Activated CD8-positive, alpha-beta T cell treated with anti-CD3 and anti-CD28 coated beads for 36 hours (primary cell): ENCODE data around the gene ATP4B. TPM values are rescaled to one million over a fixed set of nuclear protein-coding genes. Genes with fewer than 3 reads are reported as not detected.
A peak's percentile ranks its signal among the peaks of the same experiment; 100 is the strongest.

ENCODE experiments used
- ATAC-seq: fragments of 200-7000 bp; cut with Tn5 transposase; one replicate; pipeline ENCODE4 v1.10.0; 2021; ENCODE audit warnings: mild to moderate bottlenecking, moderate library complexity
- CTCF ChIA-PET: fragments of 350-600 bp; sonication (Branson Sonifier 250); formaldehyde crosslinking; loops from one replicate; lab custom pipeline; 2021; ENCODE audit warnings: antibody characterized with exemption; lab: Charles Lee
- POLR2A ChIA-PET: fragments of 350-600 bp; sonication (Branson Sonifier 250); formaldehyde crosslinking; loops from one replicate; lab custom pipeline; 2021; ENCODE audit warnings: antibody characterized with exemption; lab: Charles Lee
- DNase-seq: peaks from one replicate; pipeline ENCODE4 v3.0.0-alpha.2; 2020
- H3K27ac Mint-ChIP-seq: one replicate; pipeline ENCODE4 v1.8.0; 2021; ENCODE audit warnings: mild to moderate bottlenecking, mixed read lengths
- H3K27me3 Mint-ChIP-seq: one replicate; pipeline ENCODE4 v1.8.0; 2021; ENCODE audit warnings: mixed read lengths
- H3K36me3 Mint-ChIP-seq: one replicate; pipeline ENCODE4 v1.8.0; 2021; ENCODE audit warnings: low read depth, mixed read lengths
- H3K4me1 Mint-ChIP-seq: one replicate; pipeline ENCODE4 v1.8.0; 2021; ENCODE audit warnings: low read depth, mixed read lengths
- H3K4me3 Mint-ChIP-seq: one replicate; pipeline ENCODE4 v1.8.0; 2021; ENCODE audit warnings: mild to moderate bottlenecking, moderate library complexity, mixed read lengths
- H3K9me3 Mint-ChIP-seq: one replicate; pipeline ENCODE4 v1.8.0; 2021; ENCODE audit warnings: mixed read lengths
- CTCF ChIP-seq: fragments of 200-600 bp; IDR thresholded peaks from one replicate; pipeline ENCODE4 v1.8.0; 2022; ENCODE audit warnings: antibody characterized with exemption, mild to moderate bottlenecking
- intact Hi-C: fragments of 100-400 bp; cut with micrococcal nuclease; formaldehyde crosslinking; loops from one replicate; pipeline ENCODE4 v1.10.0; 2022
- total RNA-seq, 2 experiments: library from RNA; stranded (reverse); gene quantifications; one replicate each; pipeline ENCODE4 v1.2.3, GENCODE V29; 2021

Gene ATP4B
- total RNA-seq, result not detected

DNA sequence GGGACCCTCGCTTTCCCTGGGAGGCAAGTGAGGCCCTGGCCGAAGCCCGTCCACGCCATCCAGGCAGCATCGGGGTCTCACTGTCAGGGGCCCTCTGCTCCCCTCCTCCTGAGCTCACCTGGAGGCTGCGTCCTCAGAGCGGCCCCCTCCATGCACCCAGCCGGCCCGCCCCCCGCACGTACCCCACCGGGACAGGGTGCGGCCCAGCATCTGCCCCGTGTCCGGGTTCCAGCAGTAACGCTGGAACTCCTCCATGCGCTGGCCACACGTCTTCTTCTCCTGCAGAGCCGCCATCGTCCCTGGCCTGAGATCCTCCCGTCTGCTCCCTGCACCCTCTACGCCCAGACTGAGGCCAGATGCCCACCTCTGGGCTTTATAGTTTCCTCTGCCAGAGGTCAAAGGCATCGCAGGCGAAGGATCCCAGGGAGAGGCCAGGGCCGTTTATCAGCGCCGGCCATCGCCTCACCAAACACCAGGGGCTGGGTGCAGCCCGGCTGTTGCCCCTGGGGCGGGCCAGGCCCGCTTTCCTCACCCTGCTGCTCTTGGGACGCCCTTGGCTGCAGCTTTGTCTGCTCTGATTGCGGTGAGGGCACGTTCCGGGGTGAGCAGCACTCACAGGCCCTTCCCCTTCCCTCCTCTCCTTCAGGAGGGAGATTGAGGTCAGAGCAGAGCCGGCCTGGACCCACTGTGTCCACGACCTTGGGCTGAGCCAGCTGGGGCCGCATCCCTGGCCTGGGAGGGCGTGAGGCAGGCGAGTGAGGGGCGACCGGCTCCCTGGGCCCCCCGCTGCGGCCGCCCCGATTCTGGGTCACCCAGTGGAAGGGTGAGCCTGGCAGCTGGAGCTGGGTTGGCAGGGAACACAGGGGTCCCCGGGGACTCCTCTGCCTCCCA is at the start of gene ATP4B:
Gene ATP4B, minus strand, starts transcription at position 348 of the 891 bp plus-strand sequence. Its CDS starts 54 bp downstream, at position 294.
- H3K27me3 Mint-ChIP-seq, result no peaks in the 10 kb centered on the region
- DNase-seq (no peak), ATAC-seq (no peak)
- H3K4me1 Mint-ChIP-seq, result peaks cover 12% of the 10 kb centered on the region
- H3K9me3 Mint-ChIP-seq, result peaks cover 13% of the 10 kb centered on the region
- H3K27ac Mint-ChIP-seq, result no peak within 1 kb of the TSS
- no peaks in the 10 kb centered on the region for H3K36me3 Mint-ChIP-seq
- intact Hi-C loops, result no loop called here
- no peak for TF ChIP-seq CTCF
- H3K4me3 Mint-ChIP-seq, result no peak within 1 kb of the TSS
- ChIA-PET CTCF (no interaction called here), POLR2A (interaction anchor here (0.6 kb wide), 1 partner anchor 11 kb away, joined by 3 read pairs; no protein-coding TSS in a partner anchor)

DNA sequence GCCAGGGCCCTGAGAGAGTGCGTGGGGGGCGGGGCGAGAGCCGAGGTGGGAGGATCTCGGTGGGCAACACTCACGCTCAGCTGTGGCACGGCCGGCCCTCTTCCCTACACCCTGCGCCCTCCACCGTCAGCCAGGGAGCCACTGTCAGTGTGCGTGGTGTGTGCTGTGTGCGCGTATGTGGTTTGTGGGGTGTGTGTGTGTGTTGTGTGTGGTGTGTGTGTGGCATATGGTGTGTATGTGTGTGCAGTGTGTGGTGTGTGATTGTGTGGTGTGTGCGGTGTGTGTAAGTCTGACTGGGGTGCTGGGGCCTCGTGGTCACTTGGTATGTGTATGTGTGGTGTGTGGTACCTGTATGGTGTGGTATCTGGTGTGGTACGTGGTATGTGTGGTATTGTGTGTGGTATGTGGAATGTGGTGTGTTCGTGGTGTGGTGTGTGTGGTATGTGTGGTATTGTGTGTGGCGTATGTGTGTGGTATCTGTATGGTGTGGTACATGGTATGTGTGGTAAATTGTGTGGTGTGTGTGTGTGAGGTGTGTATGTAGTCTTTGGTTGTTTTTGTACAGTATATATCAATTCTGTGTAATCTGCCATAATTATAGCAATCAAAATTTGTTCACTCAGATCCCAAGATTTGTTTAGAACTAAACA is 14.1 kb upstream of the ATP4B start:
- intact Hi-C loops, result no loop called here
- POLR2A ChIA-PET, result no interaction called here
- Mint-ChIP-seq H3K27me3 (no peaks in the 10 kb centered on the region), H3K27ac (peak overlapping the region; percentile 5), H3K4me3 (peak overlapping the region; percentile 6), H3K9me3 (peaks cover 3% of the 10 kb centered on the region), H3K4me1 (peaks cover 3% of the 10 kb centered on the region), H3K36me3 (no peaks in the 10 kb centered on the region)
- no peak for TF ChIP-seq CTCF
- CTCF ChIA-PET, result no interaction called here
- ATAC-seq (no peak), DNase-seq (no peak)

- no peak for TF ChIP-seq CTCF
- ChIA-PET POLR2A (no interaction called here), CTCF (interaction anchor here (1.0 kb wide), 1 partner anchor 53 kb away, joined by 3 read pairs; no protein-coding TSS in a partner anchor)
- Mint-ChIP-seq H3K36me3 (no peaks in the 10 kb centered on the region), H3K9me3 (peaks cover 3% of the 10 kb centered on the region), H3K27ac (no peak overlapping the region), H3K27me3 (no peaks in the 10 kb centered on the region), H3K4me3 (no peak overlapping the region), H3K4me1 (peaks cover 3% of the 10 kb centered on the region)
- no peak for DNase-seq
- intact Hi-C loops, result no loop called here
- no peak for ATAC-seq
Measured at GRCh38 chr13:113671066-113672001, 13.3 kb upstream of the ATP4B start.

DNA sequence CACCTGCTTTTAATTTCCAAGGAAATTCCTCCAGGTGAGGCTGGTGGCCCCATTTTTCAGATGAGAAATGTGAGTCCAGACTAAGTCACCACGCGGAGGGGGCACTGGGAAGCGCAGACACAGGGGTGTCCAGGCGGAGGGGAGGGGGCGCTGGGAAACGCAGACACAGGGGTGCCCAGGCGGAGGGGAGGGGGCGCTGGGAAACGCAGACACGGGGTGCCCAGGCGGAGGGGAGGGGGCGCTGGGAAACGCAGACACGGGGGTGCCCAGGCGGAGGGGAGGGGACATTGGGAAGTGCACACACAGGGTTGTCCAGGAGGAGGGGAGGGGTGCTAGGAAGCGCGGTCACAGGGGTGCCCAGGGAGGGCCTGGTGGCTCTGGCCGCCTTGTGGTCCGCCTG is 12.5 kb upstream of the ATP4B start:
- DNase-seq (no peak), ATAC-seq (no peak)
- Mint-ChIP-seq H3K36me3 (no peaks in the 10 kb centered on the region), H3K4me3 (no peak overlapping the region), H3K9me3 (peaks cover 3% of the 10 kb centered on the region), H3K27ac (no peak overlapping the region), H3K27me3 (no peaks in the 10 kb centered on the region), H3K4me1 (peaks cover 3% of the 10 kb centered on the region)
- TF ChIP-seq CTCF, result no peak
- CTCF ChIA-PET, result interaction anchor here (1.0 kb wide), 1 partner anchor 54 kb away, joined by 3 read pairs; no protein-coding TSS in a partner anchor
- POLR2A ChIA-PET, result no interaction called here
- intact Hi-C loops, result no loop called here
